ENCODE measurements around the gene PRIM2.
A peak's percentile ranks its signal among the peaks of the same experiment; 100 is the strongest.
"Not testable (repeated sequence)": the region's sequence is repeated elsewhere in the genome, so short reads cannot be mapped to it uniquely, and the experiment has no call there.

PRIM2 gene

DNA sequence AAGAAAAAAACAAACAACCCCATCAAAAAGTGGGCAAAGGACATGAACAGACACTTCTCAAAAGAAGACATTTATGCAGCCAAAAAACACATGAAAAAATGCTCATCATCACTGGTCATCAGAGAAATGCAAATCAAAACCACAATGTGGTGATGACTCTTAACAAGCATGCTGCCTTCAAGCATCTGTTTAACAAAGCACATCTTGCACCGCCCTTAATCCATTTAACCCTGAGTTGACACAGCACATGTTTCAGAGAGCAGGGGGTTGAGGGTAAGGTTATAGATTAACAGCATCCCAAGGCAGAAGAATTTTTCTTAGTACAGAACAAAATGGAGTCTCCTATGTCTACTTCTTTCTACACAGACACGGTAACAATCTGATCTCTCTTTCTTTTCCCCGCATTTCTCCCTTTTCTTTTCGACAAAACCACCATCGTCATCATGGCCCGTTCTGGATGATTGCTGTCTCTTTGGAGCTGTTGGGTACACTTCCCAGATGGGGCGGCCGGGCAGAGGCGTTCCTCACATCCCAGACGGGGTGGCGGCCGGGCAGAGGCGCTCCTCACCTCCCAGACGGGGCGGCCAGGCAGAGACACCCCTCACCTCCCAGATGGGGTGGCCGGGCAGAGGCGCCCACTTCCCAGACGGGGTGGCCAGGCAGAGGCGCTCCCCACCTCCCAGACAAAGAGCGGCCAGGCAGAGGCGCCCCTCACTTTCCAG, 7.2 kb upstream of the PRIM2 start:
- DNase-seq = peak; percentile 77

GRCh38 chr6:57310817-57311157, 6.6 kb upstream of the PRIM2 start:
- no peak for DNase-seq

DNA sequence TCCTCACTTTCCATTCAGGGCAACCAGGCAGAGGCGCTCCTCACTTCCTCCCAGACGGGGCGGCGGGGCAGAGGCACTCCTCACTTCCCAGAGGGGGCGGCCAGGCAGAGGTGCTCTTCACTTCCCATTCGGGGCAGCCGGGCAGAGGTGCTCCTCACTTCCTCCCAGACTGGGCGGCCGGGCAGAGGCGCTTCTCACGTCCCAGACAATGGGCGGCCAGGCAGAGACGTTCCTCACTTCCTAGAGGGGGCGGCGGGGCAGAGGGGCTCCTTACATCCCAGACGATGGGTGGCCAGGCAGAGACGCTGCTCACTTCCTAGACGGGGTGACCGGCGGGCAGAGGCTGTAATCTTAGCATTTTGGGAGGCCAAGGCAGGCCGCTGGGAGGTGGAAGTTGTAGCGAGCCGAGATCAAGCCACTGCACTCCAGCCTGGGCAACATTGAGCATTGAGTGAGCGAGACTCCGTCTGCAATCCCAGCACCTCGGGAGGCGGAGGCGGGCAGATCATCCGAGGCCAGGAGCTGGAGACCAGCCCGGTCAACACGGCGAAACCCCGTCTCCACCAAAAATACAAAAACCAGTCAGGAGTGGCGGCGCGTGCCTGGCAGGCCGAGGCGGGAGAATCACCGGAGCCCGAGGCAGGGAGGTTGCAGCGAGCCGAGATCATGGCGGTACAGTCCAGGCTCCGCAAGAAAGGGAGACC, 6.0 kb upstream of the PRIM2 start:
- not testable (repeated sequence) for DNase-seq

- DNase-seq = no peak
Measured at GRCh38 chr6:57312004-57312345, 5.5 kb upstream of the PRIM2 start.

DNA sequence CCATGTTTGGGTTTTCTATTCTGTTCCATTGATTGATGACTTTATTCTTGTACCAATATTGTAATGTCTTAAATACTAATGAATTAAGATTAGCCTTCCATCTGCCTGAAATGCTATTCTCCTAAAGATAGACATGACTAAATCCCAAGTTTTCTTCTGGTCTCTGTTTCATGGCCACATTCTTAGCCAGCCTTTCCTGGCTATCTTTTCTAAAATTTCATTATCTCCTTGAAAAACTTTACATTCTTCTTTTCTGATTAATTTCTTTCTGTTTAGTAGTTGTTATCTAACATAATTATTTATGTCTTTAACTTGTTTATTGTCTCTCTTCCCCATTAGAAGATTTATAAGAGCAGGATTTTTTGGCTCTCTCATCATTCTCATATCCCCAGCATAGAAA, 4.4 kb upstream of the PRIM2 start:
- DNase-seq = no peak

DNA sequence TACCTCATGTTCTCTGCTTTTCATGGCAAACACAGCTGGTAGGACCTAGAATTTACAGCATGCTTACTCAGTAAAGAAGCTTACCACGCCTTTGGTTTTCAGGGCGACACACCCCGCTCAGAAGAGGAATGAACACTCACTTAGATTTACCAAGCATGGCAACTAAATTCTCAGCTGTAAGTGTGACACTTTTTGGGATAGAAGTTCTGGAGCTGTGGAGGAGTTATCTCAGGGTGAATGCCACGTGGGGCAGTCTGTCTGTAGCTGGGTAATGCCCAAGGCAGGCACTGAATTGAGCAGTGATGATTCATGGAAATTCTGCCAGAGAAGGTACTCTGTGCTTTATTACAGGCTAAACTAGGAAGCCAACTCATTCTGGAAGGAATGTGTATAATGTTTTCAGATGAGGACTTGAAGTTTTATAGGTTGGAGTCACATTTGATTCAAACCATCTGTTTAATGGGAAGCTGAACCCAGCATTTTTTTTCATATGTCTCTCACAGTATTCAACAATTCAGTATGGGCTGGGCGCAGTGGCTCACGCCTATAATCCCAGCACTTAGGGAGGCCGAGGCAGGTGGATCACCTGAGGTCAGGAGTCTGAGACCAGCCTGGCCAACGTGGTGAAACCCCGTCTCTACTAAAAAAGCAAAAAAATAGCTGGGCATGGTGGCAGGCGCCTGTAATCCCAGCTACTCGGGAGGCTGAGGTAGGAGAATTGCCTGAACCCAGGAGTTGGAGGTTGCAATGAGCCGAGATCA, 3.5 kb upstream of the PRIM2 start:
- DNase-seq = peak; percentile 99

- DNase-seq = peak; percentile 72
Measured at GRCh38 chr6:57315111-57315510, 2.3 kb upstream of the PRIM2 start.

GRCh38 chr6:57315851-57316250, 1.6 kb upstream of the PRIM2 start:
- no peak for DNase-seq

DNA sequence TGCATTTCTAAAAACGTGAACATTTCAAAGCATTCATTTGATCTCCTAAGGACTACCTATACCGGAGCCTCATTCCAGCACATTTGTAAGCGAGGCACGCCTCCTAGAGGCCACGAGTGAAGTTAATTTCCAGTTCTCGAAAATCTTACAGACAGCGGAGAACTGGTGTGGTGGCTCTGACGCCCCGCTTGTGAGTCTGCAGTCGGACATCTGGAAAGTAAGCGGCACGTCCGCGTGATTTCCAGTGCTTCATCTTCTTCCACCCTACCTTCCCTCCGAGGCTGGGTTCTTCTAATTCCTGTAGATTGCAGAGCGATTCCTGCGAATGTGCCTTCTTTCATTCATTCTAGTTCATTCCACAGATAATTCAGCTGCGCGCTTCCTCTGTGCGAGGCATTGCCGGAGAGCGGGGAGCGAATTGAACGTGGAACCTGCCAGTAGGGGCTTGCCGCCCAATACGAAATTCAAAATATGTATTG, 810 bp upstream of the PRIM2 start:
- peak; percentile 92 for DNase-seq

- no peak for DNase-seq
Measured at GRCh38 chr6:57324538-57324937, 7.1 kb downstream of the PRIM2 start.

GRCh38 chr6:57327311-57327710, 9.9 kb downstream of the PRIM2 start:
- no peak for DNase-seq

GRCh38 chr6:57328074-57328473, 10.6 kb downstream of the PRIM2 start:
- no peak for DNase-seq

DNA sequence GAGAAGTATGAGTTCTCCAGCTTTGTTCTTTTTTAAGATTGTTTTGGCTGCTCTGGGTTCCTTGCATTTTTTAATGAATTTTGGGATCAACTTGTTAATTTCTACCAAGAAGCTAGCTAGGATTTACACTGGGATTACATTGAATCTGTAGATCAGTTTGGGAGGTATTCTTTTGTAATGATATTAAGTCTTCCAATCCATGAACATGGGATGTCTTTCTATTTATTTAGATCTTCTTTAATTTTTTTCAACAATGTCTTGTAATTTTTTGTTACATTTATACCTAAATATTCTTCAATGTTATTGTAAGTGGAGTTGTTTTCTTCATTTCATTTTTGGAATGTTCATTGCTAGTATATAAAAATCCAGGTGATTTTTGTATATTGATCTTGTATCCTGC, 12.5 kb downstream of the PRIM2 start:
- no peak for DNase-seq

GRCh38 chr6:57342148-57342669, 24.8 kb downstream of the PRIM2 start:
- DNase-seq = no peak

DNA sequence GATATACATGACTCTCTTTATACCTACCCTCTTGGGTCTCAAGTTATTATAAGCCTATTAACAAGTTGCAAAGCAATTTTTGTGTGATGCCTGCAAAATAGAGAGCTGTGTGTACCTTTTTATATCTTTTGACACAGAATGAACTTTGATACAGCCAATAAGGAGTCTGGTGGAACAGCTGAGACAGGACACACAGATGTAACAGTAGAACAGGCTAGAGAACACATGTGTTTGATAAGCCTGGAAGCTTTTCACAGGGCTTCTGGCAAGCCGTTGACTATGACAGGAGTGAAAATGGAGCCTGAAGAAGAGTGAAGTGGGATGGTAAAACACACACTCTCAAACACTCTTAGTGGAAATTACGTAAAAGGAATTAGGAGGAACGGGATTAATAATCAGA, 25.9 kb downstream of the PRIM2 start:
- DNase-seq = not testable (repeated sequence)

GRCh38 chr6:57346715-57347114, 29.3 kb downstream of the PRIM2 start:
- DNase-seq = not testable (repeated sequence)

DNA sequence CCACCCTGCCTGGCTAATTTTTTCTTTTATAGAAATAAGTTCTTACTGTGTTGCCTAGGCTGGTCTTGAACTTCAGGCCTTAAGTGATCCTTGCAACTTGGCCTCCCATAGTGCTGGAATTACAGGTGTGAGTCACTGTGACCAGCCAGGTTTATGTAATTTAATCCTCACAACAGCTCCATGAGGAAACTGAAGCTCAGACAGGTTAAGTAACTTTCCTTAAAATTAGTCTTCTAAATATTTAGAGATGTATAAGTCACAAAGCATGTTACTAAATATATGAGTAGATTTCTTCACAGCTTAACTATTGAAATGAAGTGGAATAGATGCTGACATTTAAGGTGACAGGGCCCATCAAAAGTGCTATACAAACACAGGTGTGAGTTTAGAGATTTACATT, 30.2 kb downstream of the PRIM2 start:
- DNase-seq = not testable (repeated sequence)

DNA sequence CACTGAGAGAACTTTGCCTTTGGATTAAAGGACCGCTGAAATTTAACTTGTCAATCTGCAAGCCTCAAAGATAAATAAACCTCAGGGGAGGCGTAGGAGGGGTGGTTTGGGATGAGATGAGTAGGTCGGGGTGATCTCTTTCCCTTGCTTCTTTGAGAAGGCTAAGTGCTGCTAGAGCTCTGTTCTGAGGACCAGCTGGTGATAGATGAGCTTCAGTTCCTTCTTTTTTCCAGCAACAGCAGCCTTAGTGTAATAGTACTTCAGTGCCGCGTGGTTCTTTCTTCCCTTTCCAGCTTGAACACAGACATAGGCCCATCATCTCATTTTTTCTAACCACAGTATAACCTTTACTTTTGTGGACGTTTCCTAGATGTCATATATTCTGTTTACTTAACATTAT, 33.0 kb downstream of the PRIM2 start:
- DNase-seq = not testable (repeated sequence)

- not testable (repeated sequence) for DNase-seq
Measured at GRCh38 chr6:57352596-57352995, 35.2 kb downstream of the PRIM2 start.

DNA sequence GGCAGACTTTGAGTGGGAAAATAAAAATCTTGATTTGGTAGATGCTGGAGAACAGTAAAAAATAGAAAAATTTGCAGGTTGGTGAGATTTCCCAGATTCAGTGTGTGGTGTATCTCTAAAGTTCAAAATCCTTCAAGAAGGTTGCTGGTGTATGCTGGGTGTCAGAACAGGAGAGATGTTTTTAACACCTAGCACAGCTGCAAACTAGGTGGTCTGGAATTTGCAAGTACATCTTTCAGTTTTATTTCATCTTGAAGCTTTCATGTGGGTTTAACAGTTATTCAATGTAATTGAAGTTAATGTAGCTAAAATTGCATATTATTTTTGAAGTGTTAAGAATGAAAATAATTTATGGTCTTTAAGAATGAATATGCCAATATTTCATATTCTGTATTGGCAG, 40.9 kb downstream of the PRIM2 start:
- not testable (repeated sequence) for DNase-seq

DNA sequence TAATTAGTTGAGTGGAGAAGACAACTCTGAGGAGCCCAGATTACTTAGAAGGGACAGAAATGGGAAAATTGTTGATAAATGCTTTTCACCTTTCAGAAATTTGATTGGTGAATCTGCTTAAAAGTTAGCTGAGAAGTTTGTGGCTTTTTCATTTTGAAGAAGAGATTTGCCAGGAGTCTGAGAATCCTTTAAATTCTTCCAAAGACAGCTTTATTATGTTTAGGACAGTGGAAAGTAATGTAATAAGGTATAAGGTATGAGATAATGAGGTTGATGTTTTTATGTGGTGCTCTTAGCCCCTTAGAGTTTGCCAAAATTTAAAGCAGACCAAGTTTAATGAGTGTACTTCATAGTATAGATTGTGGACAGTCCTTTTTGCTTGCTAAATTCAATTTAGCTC, 42.3 kb downstream of the PRIM2 start:
- not testable (repeated sequence) for DNase-seq

- peak; percentile 28 for DNase-seq
Measured at GRCh38 chr6:57362340-57362739, 44.9 kb downstream of the PRIM2 start.

GRCh38 chr6:57365076-57365583, 47.7 kb downstream of the PRIM2 start:
- DNase-seq = peak; percentile 69

Data from fibroblast of upper back skin (primary cell).